Activated CD8-positive, alpha-beta T cell treated with anti-CD3 and anti-CD28 coated beads for 36 hours (primary cell): Measurements from ENCODE around the gene RIBC1. TPM values are rescaled to one million over a fixed set of nuclear protein-coding genes. Genes with fewer than 3 reads are reported as not detected.

ENCODE experiments used
- ATAC-seq: fragments of 200-7000 bp; cut with Tn5 transposase; one replicate; pipeline ENCODE4 v1.10.0; 2021; ENCODE audit warnings: mild to moderate bottlenecking, moderate library complexity
- CTCF ChIA-PET: fragments of 350-600 bp; sonication (Branson Sonifier 250); formaldehyde crosslinking; loops from one replicate; lab custom pipeline; 2021; ENCODE audit warnings: antibody characterized with exemption; lab: Charles Lee
- POLR2A ChIA-PET: fragments of 350-600 bp; sonication (Branson Sonifier 250); formaldehyde crosslinking; loops from one replicate; lab custom pipeline; 2021; ENCODE audit warnings: antibody characterized with exemption; lab: Charles Lee
- DNase-seq: peaks from one replicate; pipeline ENCODE4 v3.0.0-alpha.2; 2020
- H3K27ac Mint-ChIP-seq: one replicate; pipeline ENCODE4 v1.8.0; 2021; ENCODE audit warnings: mild to moderate bottlenecking, mixed read lengths
- H3K27me3 Mint-ChIP-seq: one replicate; pipeline ENCODE4 v1.8.0; 2021; ENCODE audit warnings: mixed read lengths
- H3K36me3 Mint-ChIP-seq: one replicate; pipeline ENCODE4 v1.8.0; 2021; ENCODE audit warnings: low read depth, mixed read lengths
- H3K4me1 Mint-ChIP-seq: one replicate; pipeline ENCODE4 v1.8.0; 2021; ENCODE audit warnings: low read depth, mixed read lengths
- H3K4me3 Mint-ChIP-seq: one replicate; pipeline ENCODE4 v1.8.0; 2021; ENCODE audit warnings: mild to moderate bottlenecking, moderate library complexity, mixed read lengths
- H3K9me3 Mint-ChIP-seq: one replicate; pipeline ENCODE4 v1.8.0; 2021; ENCODE audit warnings: mixed read lengths
- CTCF ChIP-seq: fragments of 200-600 bp; IDR thresholded peaks from one replicate; pipeline ENCODE4 v1.8.0; 2022; ENCODE audit warnings: antibody characterized with exemption, mild to moderate bottlenecking
- intact Hi-C: fragments of 100-400 bp; cut with micrococcal nuclease; formaldehyde crosslinking; loops from one replicate; pipeline ENCODE4 v1.10.0; 2022
- total RNA-seq, 2 experiments: library from RNA; stranded (reverse); gene quantifications; one replicate each; pipeline ENCODE4 v1.2.3, GENCODE V29; 2021

Gene RIBC1
- total RNA-seq, 2 experiments from 2014 or later, result 0.63 to 0.72 TPM

GRCh38 chrX:53438832-53439230, 16.2 kb downstream of the RIBC1 start:
- H3K4me3 Mint-ChIP-seq, result no peak overlapping the region
- peaks cover 3% of the 10 kb centered on the region for H3K27me3 Mint-ChIP-seq
- POLR2A ChIA-PET, result no interaction called here
- peaks cover 38% of the 10 kb centered on the region for H3K4me1 Mint-ChIP-seq
- TF ChIP-seq CTCF, result no peak
- peak overlapping the region; percentile 34 for H3K27ac Mint-ChIP-seq
- no peaks in the 10 kb centered on the region for H3K36me3 Mint-ChIP-seq
- no peaks in the 10 kb centered on the region for H3K9me3 Mint-ChIP-seq
- ATAC-seq, result no peak
- CTCF ChIA-PET, result interaction anchor here (0.9 to 1.1 kb wide), 2 partner anchors 122 to 125 kb away, joined by 3 to 4 read pairs; no protein-coding TSS in a partner anchor
- DNase-seq, result no peak
- intact Hi-C loops, result no loop called here

GRCh38 chrX:53440101-53440500, 17.4 kb downstream of the RIBC1 start:
- no peak for DNase-seq
- Mint-ChIP-seq H3K4me3 (peak overlapping the region; percentile 49), H3K36me3 (no peaks in the 10 kb centered on the region), H3K4me1 (peaks cover 30% of the 10 kb centered on the region), H3K27ac (no peak overlapping the region), H3K27me3 (peaks cover 3% of the 10 kb centered on the region), H3K9me3 (no peaks in the 10 kb centered on the region)
- TF ChIP-seq CTCF, result no peak
- CTCF ChIA-PET, result interaction anchor here (1.1 to 1.7 kb wide), 2 partner anchors 123 to 127 kb away, joined by 3 to 11 read pairs; no protein-coding TSS in a partner anchor
- intact Hi-C loops, result no loop called here
- POLR2A ChIA-PET, result interaction anchor here (0.9 kb wide), 1 partner anchor 17 kb away, joined by 3 read pairs; the partner anchor contains the start of gene RIBC1
- ATAC-seq, result no peak

GRCh38 chrX:53440621-53441517, 18.2 kb downstream of the RIBC1 start:
- Mint-ChIP-seq H3K4me3 (peak overlapping the region; percentile 77), H3K36me3 (no peaks in the 10 kb centered on the region), H3K4me1 (peaks cover 25% of the 10 kb centered on the region), H3K27ac (no peak overlapping the region), H3K9me3 (no peaks in the 10 kb centered on the region), H3K27me3 (peaks cover 3% of the 10 kb centered on the region)
- peak; percentile 18 for ATAC-seq
- no peak for TF ChIP-seq CTCF
- CTCF ChIA-PET, result interaction anchor here (1.1 to 1.7 kb wide), 3 partner anchors 20 to 127 kb away, joined by 3 to 11 read pairs (median 3); no protein-coding TSS in a partner anchor
- POLR2A ChIA-PET, result interaction anchor here (0.9 kb wide), 1 partner anchor 18 kb away, joined by 3 read pairs; the partner anchor contains the start of gene RIBC1
- intact Hi-C loops, result no loop called here
- peak; percentile 62 for DNase-seq

- Mint-ChIP-seq H3K4me3 (peak overlapping the region; percentile 77), H3K36me3 (no peaks in the 10 kb centered on the region), H3K27me3 (peaks cover 3% of the 10 kb centered on the region), H3K4me1 (peaks cover 22% of the 10 kb centered on the region), H3K9me3 (no peaks in the 10 kb centered on the region), H3K27ac (peak overlapping the region; percentile 30)
- ATAC-seq, result peak; percentile 79
- DNase-seq, result peak; percentile 73
- POLR2A ChIA-PET, result interaction anchor here (0.7 kb wide), 1 partner anchor 27 kb away, joined by 3 read pairs; no protein-coding TSS in a partner anchor
- CTCF ChIA-PET, result interaction anchor here (1.1 to 1.7 kb wide), 2 partner anchors 21 to 124 kb away, joined by 3 to 11 read pairs; no protein-coding TSS in a partner anchor
- no peak for TF ChIP-seq CTCF
- intact Hi-C loops, result no loop called here
These were observed 19.1 kb downstream of the RIBC1 start for GRCh38 chrX:53441531-53442321.
